Measurements from ENCODE around the gene FBXW8.

- no peak for TF ChIP-seq EZH2 (IDR thresholded peaks at IDR 0.05)
- no peak for TF ChIP-seq POLR2AphosphoS5 (IDR thresholded peaks at IDR 0.05; ENCODE audit: borderline replicate concordance, low read depth, low read length)
Observed at GRCh38 chr12:116962783-116963356, 52.1 kb downstream of the FBXW8 start.
